HepG2 (cell line): Measurements from ENCODE around the gene ATP1A1. TPM values are rescaled to one million over a fixed set of nuclear protein-coding genes. Genes with fewer than 3 reads are reported as not detected.

Experiments
- CBFB ChIP-seq: sonication (generic); formaldehyde crosslinking; IDR thresholded peaks from 2 replicates; pipeline ENCODE4 v1.4.0; 2020; ENCODE audit warnings: missing genetic modification reagents
- FOSL1 ChIP-seq: sonication (generic); formaldehyde crosslinking; IDR thresholded peaks from 2 replicates; pipeline ENCODE4 v1.9.0; 2021; ENCODE audit warnings: missing genetic modification reagents, borderline replicate concordance
- LCORL ChIP-seq, 2 experiments: fragments of 450-650 bp in 1 of 2; sonication (generic) in 1 of 2; formaldehyde crosslinking in 1 of 2; IDR thresholded peaks; 2 replicates each; pipeline versions ENCODE4 v1.5.0 to v1.6.1; 2017 to 2020; ENCODE audit warnings: antibody characterized with exemption in 1 of 2, missing genetic modification reagents in 1 of 2
- SIN3B ChIP-seq: fragments of 150-350 bp; IDR thresholded peaks from 2 replicates; pipeline ENCODE4 v1.6.1; 2014; ENCODE audit warnings: low read length
- SMAD9 ChIP-seq: sonication (generic); formaldehyde crosslinking; IDR thresholded peaks from 2 replicates; pipeline ENCODE4 v1.5.1; 2020; ENCODE audit warnings: mild to moderate bottlenecking, missing genetic modification reagents
- SRSF1 ChIP-seq: fragments of 200-400 bp; formaldehyde crosslinking; optimal IDR thresholded peaks from 2 replicates; pipeline ENCODE3; 2017; ENCODE audit warnings: mild to moderate bottlenecking, low read depth, low read length, moderate library complexity
- SRY ChIP-seq: sonication (generic); formaldehyde crosslinking; IDR thresholded peaks from 2 replicates; pipeline ENCODE4 v1.8.0; 2022; ENCODE audit warnings: mild to moderate bottlenecking, missing genetic modification reagents
- TOPORS ChIP-seq: sonication (generic); formaldehyde crosslinking; IDR thresholded peaks from 2 replicates; pipeline ENCODE4 v1.8.0; 2023; ENCODE audit warnings: mild to moderate bottlenecking, missing genetic modification reagents
- ZNF251 ChIP-seq: sonication (generic); formaldehyde crosslinking; IDR thresholded peaks from 2 replicates; pipeline ENCODE4 v1.9.0; 2021; ENCODE audit warnings: mild to moderate bottlenecking, missing genetic modification reagents
- ZNF468 ChIP-seq: sonication (generic); formaldehyde crosslinking; IDR thresholded peaks from 2 replicates; pipeline ENCODE4 v1.8.0; 2022; ENCODE audit warnings: mild to moderate bottlenecking, moderate library complexity, missing genetic modification reagents
- ZNF564 ChIP-seq: sonication (generic); formaldehyde crosslinking; IDR thresholded peaks from 2 replicates; pipeline ENCODE4 v1.8.1; 2023; ENCODE audit warnings: mild to moderate bottlenecking, missing genetic modification reagents
- ZNF773 ChIP-seq: sonication (generic); formaldehyde crosslinking; IDR thresholded peaks from 2 replicates; pipeline ENCODE4 v1.4.0; 2020; ENCODE audit warnings: missing genetic modification reagents, borderline replicate concordance
- ZNF839 ChIP-seq: sonication (generic); formaldehyde crosslinking; IDR thresholded peaks from 2 replicates; pipeline ENCODE4 v1.4.0; 2020; ENCODE audit warnings: missing genetic modification reagents, mild to moderate bottlenecking, borderline replicate concordance
- ZSCAN21 ChIP-seq: sonication (generic); formaldehyde crosslinking; IDR thresholded peaks from 2 replicates; pipeline ENCODE4 v1.8.0; 2022; ENCODE audit warnings: mild to moderate bottlenecking, missing genetic modification reagents, moderate library complexity, borderline replicate concordance
- polyA plus RNA-seq, 8 experiments: library from polyadenylated mRNA; depleted of rRNA in 3 of 8; stranded (reverse) in 7 of 8; unstranded in 1 of 8; fragments of >200 nt; fragmentation: Illumina TruSeq in 4 of 8; extraction: Trizol in 4 of 8; gene quantifications; 2 replicates each; pipeline versions ENCODE4 v1.2.1 to v1.2.3, GENCODE V29; 2011 to 2016; ENCODE audit warnings: low read depth in 4 of 8, missing spikeins in 1 of 8, mixed read lengths in 1 of 8; ENCODE audit not compliant: insufficient read depth in 1 of 8
- total RNA-seq, 5 experiments: library from RNA; depleted of rRNA; stranded (reverse); fragments of >200 nt; fragmentation: Illumina TruSeq; extraction: Trizol; gene quantifications; 2 replicates each; pipeline ENCODE4 v1.2.3, GENCODE V29; 2016; ENCODE audit warnings: low read depth in 1 of 5
- TF ChIP-seq, protein P1 (sequence below): sonication (generic); formaldehyde crosslinking; IDR thresholded peaks from 2 replicates; pipeline ENCODE4 v1.4.0; 2020; ENCODE audit warnings: missing genetic modification reagents
- TF ChIP-seq, protein P2 (sequence below): sonication (generic); formaldehyde crosslinking; IDR thresholded peaks from 2 replicates; pipeline ENCODE4 v1.5.0; 2020; ENCODE audit warnings: mild to moderate bottlenecking, missing genetic modification reagents, borderline replicate concordance
- TF ChIP-seq, protein P3 (sequence below): sonication (generic); formaldehyde crosslinking; conservative IDR thresholded peaks from 2 replicates; pipeline ENCODE4 v1.8.0; 2022; ENCODE audit warnings: mild to moderate bottlenecking, moderate library complexity, missing genetic modification reagents

ATP1A1 gene
- total and polyA plus RNA-seq, 2 of the 13 experiments (the other 11 are each of a cell fraction or from before 2014, with no cell fraction given), result 280 to 705 TPM

DNA sequence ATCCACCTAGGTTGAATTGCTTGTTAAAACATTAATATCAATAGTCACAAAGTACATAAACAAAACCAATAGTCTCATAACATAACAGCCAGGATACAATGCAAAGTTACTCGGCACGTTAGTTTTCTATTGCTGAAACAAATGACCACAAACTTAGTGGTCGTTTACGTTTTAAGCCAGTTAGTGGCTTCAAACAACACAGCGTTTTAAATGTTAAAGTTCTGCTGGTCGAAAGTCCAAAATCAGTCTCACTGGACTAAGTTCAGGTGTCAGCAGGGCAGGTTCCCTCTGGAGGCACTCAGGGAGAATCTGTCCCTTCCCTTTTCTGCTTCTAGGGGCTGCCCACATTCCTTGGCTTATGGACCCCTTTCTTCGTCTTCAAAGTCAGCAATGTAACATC is 35.6 kb upstream of the ATP1A1 start (continued):
- TF ChIP-seq, protein P1, sequence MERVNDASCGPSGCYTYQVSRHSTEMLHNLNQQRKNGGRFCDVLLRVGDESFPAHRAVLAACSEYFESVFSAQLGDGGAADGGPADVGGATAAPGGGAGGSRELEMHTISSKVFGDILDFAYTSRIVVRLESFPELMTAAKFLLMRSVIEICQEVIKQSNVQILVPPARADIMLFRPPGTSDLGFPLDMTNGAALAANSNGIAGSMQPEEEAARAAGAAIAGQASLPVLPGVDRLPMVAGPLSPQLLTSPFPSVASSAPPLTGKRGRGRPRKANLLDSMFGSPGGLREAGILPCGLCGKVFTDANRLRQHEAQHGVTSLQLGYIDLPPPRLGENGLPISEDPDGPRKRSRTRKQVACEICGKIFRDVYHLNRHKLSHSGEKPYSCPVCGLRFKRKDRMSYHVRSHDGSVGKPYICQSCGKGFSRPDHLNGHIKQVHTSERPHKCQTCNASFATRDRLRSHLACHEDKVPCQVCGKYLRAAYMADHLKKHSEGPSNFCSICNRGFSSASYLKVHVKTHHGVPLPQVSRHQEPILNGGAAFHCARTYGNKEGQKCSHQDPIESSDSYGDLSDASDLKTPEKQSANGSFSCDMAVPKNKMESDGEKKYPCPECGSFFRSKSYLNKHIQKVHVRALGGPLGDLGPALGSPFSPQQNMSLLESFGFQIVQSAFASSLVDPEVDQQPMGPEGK, result no peak
- TF ChIP-seq FOSL1 (CRISPR knock-in tag) (no peak), ZNF468 (CRISPR knock-in tag) (no peak), TOPORS (CRISPR knock-in tag) (no peak), ZNF839 (CRISPR knock-in tag) (no peak), SRSF1 (no peak), ZNF251 (CRISPR knock-in tag) (no peak), SRY (no peak), SIN3B (no peak), ZNF773 (CRISPR knock-in tag) (no peak), CBFB (CRISPR knock-in tag) (no peak), LCORL (IDR thresholded peaks at IDR 0.05) (no peak), LCORL (CRISPR knock-in tag; IDR thresholded peaks at IDR 0.05) (no peak), ZNF564 (no peak), SMAD9 (CRISPR knock-in tag) (no peak), ZSCAN21 (CRISPR knock-in tag) (no peak)
- TF ChIP-seq, protein P2, sequence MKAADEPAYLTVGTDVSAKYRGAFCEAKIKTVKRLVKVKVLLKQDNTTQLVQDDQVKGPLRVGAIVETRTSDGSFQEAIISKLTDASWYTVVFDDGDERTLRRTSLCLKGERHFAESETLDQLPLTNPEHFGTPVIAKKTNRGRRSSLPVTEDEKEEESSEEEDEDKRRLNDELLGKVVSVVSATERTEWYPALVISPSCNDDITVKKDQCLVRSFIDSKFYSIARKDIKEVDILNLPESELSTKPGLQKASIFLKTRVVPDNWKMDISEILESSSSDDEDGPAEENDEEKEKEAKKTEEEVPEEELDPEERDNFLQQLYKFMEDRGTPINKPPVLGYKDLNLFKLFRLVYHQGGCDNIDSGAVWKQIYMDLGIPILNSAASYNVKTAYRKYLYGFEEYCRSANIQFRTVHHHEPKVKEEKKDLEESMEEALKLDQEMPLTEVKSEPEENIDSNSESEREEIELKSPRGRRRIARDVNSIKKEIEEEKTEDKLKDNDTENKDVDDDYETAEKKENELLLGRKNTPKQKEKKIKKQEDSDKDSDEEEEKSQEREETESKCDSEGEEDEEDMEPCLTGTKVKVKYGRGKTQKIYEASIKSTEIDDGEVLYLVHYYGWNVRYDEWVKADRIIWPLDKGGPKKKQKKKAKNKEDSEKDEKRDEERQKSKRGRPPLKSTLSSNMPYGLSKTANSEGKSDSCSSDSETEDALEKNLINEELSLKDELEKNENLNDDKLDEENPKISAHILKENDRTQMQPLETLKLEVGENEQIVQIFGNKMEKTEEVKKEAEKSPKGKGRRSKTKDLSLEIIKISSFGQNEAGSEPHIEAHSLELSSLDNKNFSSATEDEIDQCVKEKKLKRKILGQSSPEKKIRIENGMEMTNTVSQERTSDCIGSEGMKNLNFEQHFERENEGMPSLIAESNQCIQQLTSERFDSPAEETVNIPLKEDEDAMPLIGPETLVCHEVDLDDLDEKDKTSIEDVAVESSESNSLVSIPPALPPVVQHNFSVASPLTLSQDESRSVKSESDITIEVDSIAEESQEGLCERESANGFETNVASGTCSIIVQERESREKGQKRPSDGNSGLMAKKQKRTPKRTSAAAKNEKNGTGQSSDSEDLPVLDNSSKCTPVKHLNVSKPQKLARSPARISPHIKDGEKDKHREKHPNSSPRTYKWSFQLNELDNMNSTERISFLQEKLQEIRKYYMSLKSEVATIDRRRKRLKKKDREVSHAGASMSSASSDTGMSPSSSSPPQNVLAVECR (CRISPR knock-in tag), result no peak
- TF ChIP-seq, protein P3, sequence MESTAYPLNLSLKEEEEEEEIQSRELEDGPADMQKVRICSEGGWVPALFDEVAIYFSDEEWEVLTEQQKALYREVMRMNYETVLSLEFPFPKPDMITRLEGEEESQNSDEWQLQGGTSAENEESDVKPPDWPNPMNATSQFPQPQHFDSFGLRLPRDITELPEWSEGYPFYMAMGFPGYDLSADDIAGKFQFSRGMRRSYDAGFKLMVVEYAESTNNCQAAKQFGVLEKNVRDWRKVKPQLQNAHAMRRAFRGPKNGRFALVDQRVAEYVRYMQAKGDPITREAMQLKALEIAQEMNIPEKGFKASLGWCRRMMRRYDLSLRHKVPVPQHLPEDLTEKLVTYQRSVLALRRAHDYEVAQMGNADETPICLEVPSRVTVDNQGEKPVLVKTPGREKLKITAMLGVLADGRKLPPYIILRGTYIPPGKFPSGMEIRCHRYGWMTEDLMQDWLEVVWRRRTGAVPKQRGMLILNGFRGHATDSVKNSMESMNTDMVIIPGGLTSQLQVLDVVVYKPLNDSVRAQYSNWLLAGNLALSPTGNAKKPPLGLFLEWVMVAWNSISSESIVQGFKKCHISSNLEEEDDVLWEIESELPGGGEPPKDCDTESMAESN (CRISPR knock-in tag), result no peak
